ENCODE measurements around the gene WT1.

DNA sequence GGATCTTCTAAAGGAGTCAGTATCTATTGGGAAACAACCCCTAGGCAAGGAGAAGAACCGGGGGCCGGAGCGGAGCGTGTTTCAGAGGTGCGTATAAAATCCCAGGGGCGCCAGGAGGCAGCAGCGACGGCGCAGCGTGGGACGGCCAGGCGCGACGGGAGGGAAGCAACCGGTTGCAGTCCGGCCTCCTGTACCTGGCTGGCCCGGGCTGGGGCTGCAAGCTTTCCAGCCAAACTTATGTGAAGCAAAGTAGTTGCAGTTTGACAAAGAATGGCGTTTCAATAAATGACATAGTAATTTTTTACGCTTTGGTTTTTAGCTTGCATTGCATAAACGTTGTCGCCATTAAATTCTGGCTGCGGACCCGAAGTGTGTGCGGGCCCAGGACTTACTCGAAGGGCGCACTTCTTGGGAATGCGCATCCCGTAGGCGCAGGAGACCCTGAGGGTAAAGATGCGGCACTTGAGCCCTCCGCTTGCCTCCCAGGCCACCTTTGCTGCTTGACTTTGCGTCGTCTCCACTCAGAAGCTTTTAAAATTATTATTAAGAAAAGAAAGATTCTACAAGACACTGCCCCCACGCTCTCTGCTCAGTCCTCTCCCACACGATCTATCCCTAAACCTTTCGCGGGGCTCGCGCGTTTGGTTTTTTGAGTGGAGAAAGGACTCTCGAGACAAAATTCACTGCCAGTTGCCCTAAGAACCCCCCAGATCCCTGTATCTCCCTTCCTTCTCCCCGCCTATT, 1.6 kb upstream of the WT1 start:
- TF ChIP-seq CTCF (IDR thresholded peaks at IDR 0.05; ENCODE audit: low read depth, low read length) (no peak), MYC (IDR thresholded peaks at IDR 0.05; ENCODE audit: low read depth, low read length) (no peak; the same call in 1 of the 2 replicates)
- TF ChIP-seq, protein P1, sequence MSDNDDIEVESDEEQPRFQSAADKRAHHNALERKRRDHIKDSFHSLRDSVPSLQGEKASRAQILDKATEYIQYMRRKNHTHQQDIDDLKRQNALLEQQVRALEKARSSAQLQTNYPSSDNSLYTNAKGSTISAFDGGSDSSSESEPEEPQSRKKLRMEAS (IDR thresholded peaks at IDR 0.05; ENCODE audit: low read depth, low read length), result no peak; the same call in 1 of the 2 replicates

Measured in NB4 (cell line).